GM19239 (cell line): Measurements from ENCODE around the gene ABCC11.

Experiments used
- DNase-seq: peaks from one replicate; pipeline ENCODE4 v3.0.0; 2011; ENCODE audit warnings: low spot score; ENCODE audit not compliant: insufficient read length
- FAIRE-seq: peaks from 2 replicates; lab custom pipeline; 2011; peaks lifted over from hg19 to GRCh38; lab: Jason Lieb, UNC

The ABCC11 gene

DNA sequence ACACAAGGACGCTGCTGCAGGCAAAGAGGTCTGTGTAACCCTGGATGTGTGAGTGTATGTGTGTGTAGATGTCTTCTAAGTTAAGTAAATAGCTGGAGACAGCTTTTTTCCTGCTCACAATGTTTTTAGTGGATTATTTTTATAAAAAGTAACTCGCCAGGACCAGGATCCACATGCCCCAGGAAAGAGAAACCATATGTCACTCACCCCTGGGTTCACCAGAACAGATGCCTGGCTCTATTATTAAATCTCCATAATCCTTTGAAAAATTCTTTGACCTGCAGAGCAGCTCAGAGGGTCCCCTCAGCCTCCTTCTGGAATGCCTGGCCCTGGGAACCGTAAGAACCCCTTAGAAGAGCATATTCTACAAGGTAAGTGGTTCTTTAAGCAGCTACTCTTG, 109.5 kb downstream of the ABCC11 start:
- FAIRE-seq = no peak

GRCh38 chr16:48136547-48137360, 110.6 kb downstream of the ABCC11 start:
- no peak for FAIRE-seq
- no peak for DNase-seq

More for the DNA sequence above, 109.5 kb downstream of the ABCC11 start:
- no peak for DNase-seq

- no peak for FAIRE-seq
These were observed 113.7 kb downstream of the ABCC11 start for GRCh38 chr16:48133455-48134211.

DNA sequence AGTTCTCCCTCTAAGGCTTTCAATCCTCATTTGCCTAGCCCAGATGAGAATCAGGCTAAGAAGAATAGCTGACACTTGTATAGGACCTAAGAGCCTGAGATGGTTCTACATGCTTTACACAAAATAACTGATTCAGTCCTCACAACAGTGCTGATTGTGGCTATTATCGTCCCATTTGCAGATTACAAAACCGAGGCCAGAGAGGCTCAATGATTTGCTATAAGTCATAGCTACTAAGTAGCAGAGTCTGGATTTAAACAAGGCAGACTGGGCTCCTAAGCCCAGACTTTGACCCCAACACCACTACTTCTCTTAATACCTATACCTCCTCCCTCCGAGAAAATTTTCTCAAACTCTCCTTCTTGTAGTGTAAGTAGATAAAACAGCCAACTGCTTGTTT, 114.6 kb downstream of the ABCC11 start:
- FAIRE-seq (no peak), DNase-seq (no peak)

More at GRCh38 chr16:48133455-48134211, 113.7 kb downstream of the ABCC11 start:
- DNase-seq = no peak

DNA sequence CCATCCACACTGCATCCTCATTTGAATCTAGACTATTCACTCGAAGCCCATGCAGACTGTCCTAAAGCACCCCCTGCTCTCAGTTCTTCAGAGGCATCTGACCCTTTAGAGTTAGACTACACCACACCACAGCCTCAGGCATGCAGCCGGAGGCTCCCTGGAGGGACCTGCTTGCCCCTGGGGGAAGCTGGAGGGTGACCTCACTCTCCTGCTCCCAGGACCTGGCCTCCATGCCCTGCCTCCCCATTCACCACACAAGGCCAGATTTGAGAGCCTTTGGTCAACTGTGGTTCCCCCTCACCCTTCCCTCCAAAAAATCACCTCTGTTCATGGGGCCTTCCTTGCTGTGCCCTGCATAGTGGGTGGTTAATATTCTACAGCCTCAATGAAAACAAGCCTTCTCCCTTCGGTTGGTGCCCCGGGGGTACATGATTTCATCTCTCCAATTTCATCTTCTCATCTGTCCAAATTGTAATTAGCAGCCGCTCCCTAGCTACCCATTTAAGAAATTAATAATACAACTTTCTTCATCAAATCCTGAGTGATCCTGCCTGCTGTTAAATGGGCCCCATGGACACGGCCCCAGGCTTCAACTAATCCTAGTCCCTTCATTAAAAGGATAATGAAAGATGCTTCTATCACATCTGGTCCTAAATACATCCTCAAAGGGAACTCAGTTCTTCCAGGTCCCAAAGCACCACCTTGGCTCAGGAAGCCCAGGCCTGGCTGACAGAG, 116.0 kb downstream of the ABCC11 start:
- DNase-seq = no peak
- FAIRE-seq = no peak

DNA sequence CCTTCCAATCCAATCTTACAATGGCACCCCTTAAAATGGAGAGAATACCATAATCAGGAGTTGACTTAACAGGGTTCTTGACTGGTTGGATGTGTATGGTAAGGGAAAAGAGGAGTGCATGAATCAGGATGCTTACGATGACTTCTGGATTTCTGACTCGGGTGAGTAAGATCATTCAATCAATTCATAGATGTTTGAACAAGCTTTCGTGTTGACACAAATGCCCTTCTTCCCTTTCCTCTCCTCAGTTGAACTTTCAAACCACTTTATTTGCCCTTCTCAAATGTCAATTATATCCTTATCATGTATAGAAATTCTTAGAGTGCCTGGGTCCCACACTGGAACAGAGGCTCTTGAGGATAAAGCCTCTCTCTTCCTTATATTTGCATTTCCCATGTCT, 117.4 kb downstream of the ABCC11 start:
- DNase-seq (no peak), FAIRE-seq (no peak)

DNA sequence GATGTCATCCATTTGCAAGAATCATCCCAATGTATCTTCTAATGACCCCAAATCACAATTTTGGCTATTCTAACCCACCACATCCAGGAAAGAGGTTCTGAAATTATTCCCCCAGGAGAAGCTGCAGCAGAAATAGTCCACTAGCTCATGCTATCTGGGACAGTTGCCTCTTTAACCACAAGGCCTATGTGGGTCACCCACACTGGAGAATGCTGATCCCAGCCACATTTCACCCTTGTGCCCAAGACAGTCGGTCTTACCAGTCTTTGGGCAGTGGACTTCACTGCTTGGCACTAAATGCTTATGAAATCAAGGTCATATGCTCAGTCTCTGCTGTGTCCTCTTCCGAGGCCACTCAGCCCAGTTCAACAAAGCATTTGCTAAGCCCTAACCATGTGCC, 118.6 kb downstream of the ABCC11 start:
- FAIRE-seq (no peak), DNase-seq (no peak)

- FAIRE-seq = no peak
- no peak for DNase-seq
These were observed 120.3 kb downstream of the ABCC11 start for GRCh38 chr16:48126801-48127644.

DNA sequence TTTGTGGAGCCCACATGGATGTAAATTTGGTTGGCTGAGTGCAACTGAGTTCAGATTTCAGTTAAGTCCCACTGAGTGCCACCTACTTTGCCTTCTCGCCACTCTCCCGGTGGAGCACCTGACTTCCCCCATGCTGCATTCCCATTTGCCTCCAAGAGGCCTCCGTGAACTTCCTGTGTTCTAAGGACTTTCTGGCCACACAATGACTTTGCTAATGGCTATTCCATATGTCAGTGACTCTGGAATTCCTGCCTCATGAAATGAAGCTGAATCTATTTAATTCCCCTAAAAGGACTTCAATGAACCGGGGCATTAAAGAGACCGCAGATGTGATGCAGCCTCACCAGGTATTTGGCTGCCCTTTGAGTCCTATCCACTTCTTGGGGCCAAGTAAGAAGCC, 121.5 kb downstream of the ABCC11 start:
- FAIRE-seq (no peak), DNase-seq (no peak)

DNA sequence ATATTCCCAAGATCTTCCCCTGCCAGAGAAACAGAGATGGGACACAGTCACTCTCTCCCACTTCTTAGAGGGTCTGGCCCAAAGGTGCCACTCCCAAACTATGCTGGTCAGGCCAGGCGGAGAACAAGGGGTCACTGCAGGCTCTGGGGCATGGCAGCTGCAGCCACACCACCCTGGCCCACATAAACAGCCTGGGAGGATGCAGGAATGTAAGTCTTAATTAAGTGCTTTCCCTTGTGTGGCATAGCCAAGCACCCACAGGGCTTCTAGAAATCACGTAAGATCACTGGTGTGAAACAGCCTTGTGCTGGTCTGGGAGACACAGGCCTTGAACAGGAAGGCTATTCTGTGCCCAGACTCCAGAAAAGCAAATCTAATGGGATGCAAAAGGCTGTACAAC, 123.1 kb downstream of the ABCC11 start:
- no peak for FAIRE-seq
- no peak for DNase-seq

DNA sequence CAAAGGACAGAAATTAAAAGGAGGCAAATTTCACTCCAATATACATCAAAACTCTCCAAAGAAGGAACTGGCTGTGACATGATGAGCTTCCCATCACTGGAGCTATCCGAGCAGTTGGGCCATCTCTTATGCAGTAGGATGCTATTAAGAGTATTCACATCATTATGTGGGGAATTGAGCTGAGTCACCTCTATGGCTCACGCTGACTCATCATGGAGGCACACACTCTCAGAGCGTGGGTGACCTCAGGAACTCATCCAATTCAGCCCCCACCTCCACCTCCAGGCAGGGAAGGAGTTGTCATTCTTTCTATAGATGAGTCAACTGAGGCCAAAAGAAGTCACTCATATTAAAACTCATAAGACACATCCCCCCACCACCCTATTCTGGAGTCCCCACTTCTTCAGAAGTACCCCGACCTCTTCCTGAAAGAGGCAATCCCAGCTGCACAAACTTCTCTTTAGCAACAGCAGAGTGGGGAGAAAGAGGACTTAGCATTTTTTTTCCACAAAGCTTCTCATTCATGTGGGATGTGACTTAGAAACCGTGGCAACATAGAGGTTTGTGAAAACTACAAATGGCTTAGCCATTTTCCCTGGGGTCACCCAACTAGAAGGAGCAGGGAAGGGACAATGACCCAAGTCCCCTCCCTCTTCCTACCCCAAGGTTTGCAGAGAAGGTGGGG, 124.1 kb downstream of the ABCC11 start:
- no peak for DNase-seq
- FAIRE-seq = no peak

GRCh38 chr16:48121276-48121675, 126.1 kb downstream of the ABCC11 start:
- no peak for DNase-seq
- no peak for FAIRE-seq

- no peak for FAIRE-seq
- DNase-seq = no peak
These were observed 128.5 kb downstream of the ABCC11 start for GRCh38 chr16:48118841-48119240.

GRCh38 chr16:48117217-48118105, 129.9 kb downstream of the ABCC11 start:
- FAIRE-seq (peak; percentile 60), DNase-seq (peak; percentile 77)
